ENCODE results near the gene OR6C2. TPM values are rescaled to one million over a fixed set of nuclear protein-coding genes. Genes with fewer than 3 reads are reported as not detected.
A peak's percentile ranks its signal among the peaks of the same experiment; 100 is the strongest.
"Not testable (repeated sequence)": the region's sequence is repeated elsewhere in the genome, so short reads cannot be mapped to it uniquely, and the experiment has no call there.

The OR6C2 gene
- total and polyA plus RNA-seq, 2 of the 8 experiments (the other 6 are each of a cell fraction or from before 2014, with no cell fraction given): not detected

- H3K23ac ChIP-seq (ENCODE audit: insufficient read length); H2BK20ac ChIP-seq (ENCODE audit: low read length); H2BK15ac ChIP-seq (ENCODE audit: low read length); H3K36me3 ChIP-seq (ENCODE audit: control insufficient read depth in 2 of 4, insufficient read depth in 4 of 4, low read length in 3 of 4); H4K91ac ChIP-seq (replicated peaks; ENCODE audit: insufficient read length, low read length); H4K5ac ChIP-seq (ENCODE audit: insufficient read length, low read depth, low read length); H3K9me3 ChIP-seq (ENCODE audit: insufficient read depth in 2 of 2, low read depth in 1 of 2, low read length in 1 of 2); H3K18ac ChIP-seq (ENCODE audit: extremely low read depth, low read length); H3K4ac ChIP-seq (replicated peaks; ENCODE audit: insufficient read length, low read depth, low read length); H3K4me1 ChIP-seq (replicated peaks in 1 of 4; ENCODE audit: control insufficient read depth in 3 of 4, insufficient read depth in 4 of 4, low read length in 3 of 4); H4K20me1 ChIP-seq (replicated peaks in 1 of 2; ENCODE audit: control insufficient read depth in 1 of 2, insufficient read depth in 2 of 2, low read length in 2 of 2); H3K9ac ChIP-seq (replicated peaks in 1 of 4; ENCODE audit: extremely low read depth in 1 of 4, low read depth in 3 of 4, low read length in 3 of 4); H3K23me2 ChIP-seq (ENCODE audit: low read depth, low read length); H3K4me3 ChIP-seq (ENCODE audit: extremely low read depth in 1 of 4, insufficient read depth in 2 of 4, low read depth in 3 of 4, low read length in 4 of 4); H3K56ac ChIP-seq (replicated peaks; ENCODE audit: insufficient read length, low read depth, low read length); H3K27me3 ChIP-seq (replicated peaks in 1 of 4; ENCODE audit: control insufficient read depth in 3 of 4, extremely low read depth in 1 of 4, insufficient read depth in 3 of 4, low read length in 3 of 4); FAIRE-seq; CTCF ChIA-PET (ENCODE audit: partially characterized antibody); POLR2A ChIA-PET (ENCODE audit: partially characterized antibody); H2BK12ac ChIP-seq (ENCODE audit: low read depth, low read length); DNase-seq (ENCODE audit: low read depth in 1 of 2, low spot score in 2 of 2); H2AK5ac ChIP-seq (ENCODE audit: low read depth, low read length); H3K4me2 ChIP-seq (ENCODE audit: insufficient read depth in 1 of 2, low read depth in 2 of 2, low read length in 2 of 2); H3K79me2 ChIP-seq (ENCODE audit: control insufficient read depth in 1 of 2, insufficient read depth in 2 of 2, low read length in 2 of 2); H2BK5ac ChIP-seq (ENCODE audit: low read depth, low read length); H4K8ac ChIP-seq (ENCODE audit: extremely low read depth, insufficient read depth, low read length); H3K27ac ChIP-seq (ENCODE audit: low read depth, low read length); H2AFZ ChIP-seq (ENCODE audit: low read length); H2BK120ac ChIP-seq (replicated peaks; ENCODE audit: low read depth, low read length); H3K79me1 ChIP-seq (ENCODE audit: low read depth, low read length); H3K14ac ChIP-seq (ENCODE audit: insufficient read length): not testable (repeated sequence)
- 94% methylated on average over 9 of the region's 29 CpGs; no CpG with 5 or more reads in 1 of the 2 experiments for WGBS, 2 experiments (ENCODE audit: extremely low coverage in 1 of 2, insufficient coverage in 1 of 2, insufficient read length in 1 of 2, insufficient replicate concordance in 2 of 2, low coverage in 1 of 2, low lambda C conversion rate in 2 of 2, missing lambda C conversion rate in 1 of 2)
These were observed 35.3 kb downstream of the OR6C2 start for GRCh38 chr12:55479136-55479535.

- DNase-seq (ENCODE audit: low read depth in 1 of 2, low spot score in 2 of 2): peak in 1 of 2 experiments; percentile 61
These were observed 40.4 kb downstream of the OR6C2 start for GRCh38 chr12:55484284-55484683.

More at GRCh38 chr12:55484284-55484683, 40.4 kb downstream of the OR6C2 start:
- H2BK20ac ChIP-seq (ENCODE audit: low read length); H2BK5ac ChIP-seq (ENCODE audit: low read depth, low read length); H2AK5ac ChIP-seq (ENCODE audit: low read depth, low read length); H3K4me3 ChIP-seq (ENCODE audit: extremely low read depth in 1 of 4, insufficient read depth in 2 of 4, low read depth in 3 of 4, low read length in 4 of 4); H4K8ac ChIP-seq (ENCODE audit: extremely low read depth, insufficient read depth, low read length); H3K27ac ChIP-seq (ENCODE audit: low read depth, low read length); H3K4ac ChIP-seq (replicated peaks; ENCODE audit: insufficient read length, low read depth, low read length); H3K14ac ChIP-seq (ENCODE audit: insufficient read length); H3K9me3 ChIP-seq (ENCODE audit: insufficient read depth in 2 of 2, low read depth in 1 of 2, low read length in 1 of 2); H4K5ac ChIP-seq (ENCODE audit: insufficient read length, low read depth, low read length); H2BK15ac ChIP-seq (ENCODE audit: low read length); H4K20me1 ChIP-seq (replicated peaks in 1 of 2; ENCODE audit: control insufficient read depth in 1 of 2, insufficient read depth in 2 of 2, low read length in 2 of 2); H3K79me1 ChIP-seq (ENCODE audit: low read depth, low read length); H3K27me3 ChIP-seq (replicated peaks in 1 of 4; ENCODE audit: control insufficient read depth in 3 of 4, extremely low read depth in 1 of 4, insufficient read depth in 3 of 4, low read length in 3 of 4); H3K4me1 ChIP-seq (replicated peaks in 1 of 4; ENCODE audit: control insufficient read depth in 3 of 4, insufficient read depth in 4 of 4, low read length in 3 of 4); H4K91ac ChIP-seq (replicated peaks; ENCODE audit: insufficient read length, low read length); H2BK120ac ChIP-seq (replicated peaks; ENCODE audit: low read depth, low read length); H3K36me3 ChIP-seq (ENCODE audit: control insufficient read depth in 2 of 4, insufficient read depth in 4 of 4, low read length in 3 of 4); H2AFZ ChIP-seq (ENCODE audit: low read length); H3K9ac ChIP-seq (replicated peaks in 1 of 4; ENCODE audit: extremely low read depth in 1 of 4, low read depth in 3 of 4, low read length in 3 of 4); H3K79me2 ChIP-seq (ENCODE audit: control insufficient read depth in 1 of 2, insufficient read depth in 2 of 2, low read length in 2 of 2); H2BK12ac ChIP-seq (ENCODE audit: low read depth, low read length); H3K23ac ChIP-seq (ENCODE audit: insufficient read length); H3K4me2 ChIP-seq (ENCODE audit: insufficient read depth in 1 of 2, low read depth in 2 of 2, low read length in 2 of 2); H3K56ac ChIP-seq (replicated peaks; ENCODE audit: insufficient read length, low read depth, low read length); FAIRE-seq; CTCF ChIA-PET (ENCODE audit: partially characterized antibody); H3K23me2 ChIP-seq (ENCODE audit: low read depth, low read length); H3K18ac ChIP-seq (ENCODE audit: extremely low read depth, low read length): not testable (repeated sequence)
- WGBS, 2 experiments (ENCODE audit: extremely low coverage in 1 of 2, insufficient coverage in 1 of 2, insufficient read length in 1 of 2, insufficient replicate concordance in 2 of 2, low coverage in 1 of 2, low lambda C conversion rate in 2 of 2, missing lambda C conversion rate in 1 of 2): 45% methylated on average over 3 of the region's 13 CpGs; no CpG with 5 or more reads in 1 of the 2 experiments
- POLR2A ChIA-PET (ENCODE audit: partially characterized antibody): interaction anchor here (1.0 kb wide), 1 partner anchor 26 kb away, joined by 3 read pairs; no protein-coding TSS in a partner anchor
